ENCODE measurements around the gene VRK3.

DNA sequence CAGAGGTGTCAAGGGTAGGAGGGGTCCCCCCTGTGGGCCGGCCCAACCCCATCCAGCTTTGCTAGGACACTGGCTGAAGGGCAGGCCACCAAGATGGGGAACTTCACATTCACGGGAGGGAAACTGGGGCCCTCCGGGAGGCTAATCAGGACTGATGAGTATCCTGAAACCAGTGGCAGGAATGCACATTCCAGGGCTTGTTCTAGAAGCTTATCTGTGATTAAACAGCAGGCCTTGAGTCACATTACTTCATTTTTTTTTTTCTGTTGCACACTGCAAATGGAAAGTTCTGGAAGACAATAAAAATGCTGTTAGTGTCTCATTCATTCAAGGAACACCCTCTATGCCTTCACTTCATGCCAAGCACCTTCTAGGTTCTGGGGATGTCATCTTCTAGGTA lies 48.7 kb downstream of the VRK3 start:
- no peak for TF ChIP-seq CTCF (IDR thresholded peaks at IDR 0.05)
- no peak for TF ChIP-seq CHD2 (IDR thresholded peaks at IDR 0.05; ENCODE audit: low read length, partially characterized antibody)
- TF ChIP-seq YY1 (IDR thresholded peaks at IDR 0.05; ENCODE audit: low read depth), result no peak
- no peak for TF ChIP-seq EP300 (IDR thresholded peaks at IDR 0.05; ENCODE audit: borderline replicate concordance in 1 of 2, low read depth in 1 of 2, low read length in 1 of 2)
- no peak for TF ChIP-seq TAF1 (IDR thresholded peaks at IDR 0.05; ENCODE audit: borderline replicate concordance, low read depth, low read length)
- TF ChIP-seq REST (IDR thresholded peaks at IDR 0.05; ENCODE audit: low read depth, low read length), result no peak
- TF ChIP-seq IRF3 (IDR thresholded peaks at IDR 0.05; ENCODE audit: low read depth, low read length), result no peak

Measured in SK-N-SH (cell line).